Activated naive CD8-positive, alpha-beta T cell treated with anti-CD3 and anti-CD28 coated beads for 36 hours (primary cell): ENCODE data around the gene UBAP1L. TPM values are rescaled to one million over a fixed set of nuclear protein-coding genes. Genes with fewer than 3 reads are reported as not detected.
"Not testable (repeated sequence)": the region's sequence is repeated elsewhere in the genome, so short reads cannot be mapped to it uniquely, and the experiment has no call there.

Source experiments
- DNase-seq: peaks from one replicate; pipeline ENCODE4 v3.0.0; 2021
- H3K27ac Mint-ChIP-seq: one replicate; pipeline ENCODE4 v1.8.0; 2022; ENCODE audit warnings: mild to moderate bottlenecking, moderate library complexity, mixed read lengths
- H3K27me3 Mint-ChIP-seq: one replicate; pipeline ENCODE4 v1.8.0; 2022; ENCODE audit warnings: mild to moderate bottlenecking, mixed read lengths
- H3K36me3 Mint-ChIP-seq: one replicate; pipeline ENCODE4 v1.8.0; 2021; ENCODE audit warnings: mild to moderate bottlenecking, mixed read lengths
- H3K4me1 Mint-ChIP-seq: one replicate; pipeline ENCODE4 v1.8.0; 2021; ENCODE audit warnings: mixed read lengths
- H3K4me3 Mint-ChIP-seq: one replicate; pipeline ENCODE4 v1.8.0; 2022; ENCODE audit warnings: mild to moderate bottlenecking, moderate library complexity, mixed read lengths
- H3K9me3 Mint-ChIP-seq: one replicate; pipeline ENCODE4 v1.8.0; 2022; ENCODE audit warnings: mixed read lengths
- total RNA-seq, 2 experiments: library from RNA; stranded (reverse); gene quantifications; one replicate each; pipeline ENCODE4 v1.2.3, GENCODE V29; 2021

The UBAP1L gene
- total RNA-seq, 2 experiments from 2014 or later, result 2.2 to 2.7 TPM

DNA sequence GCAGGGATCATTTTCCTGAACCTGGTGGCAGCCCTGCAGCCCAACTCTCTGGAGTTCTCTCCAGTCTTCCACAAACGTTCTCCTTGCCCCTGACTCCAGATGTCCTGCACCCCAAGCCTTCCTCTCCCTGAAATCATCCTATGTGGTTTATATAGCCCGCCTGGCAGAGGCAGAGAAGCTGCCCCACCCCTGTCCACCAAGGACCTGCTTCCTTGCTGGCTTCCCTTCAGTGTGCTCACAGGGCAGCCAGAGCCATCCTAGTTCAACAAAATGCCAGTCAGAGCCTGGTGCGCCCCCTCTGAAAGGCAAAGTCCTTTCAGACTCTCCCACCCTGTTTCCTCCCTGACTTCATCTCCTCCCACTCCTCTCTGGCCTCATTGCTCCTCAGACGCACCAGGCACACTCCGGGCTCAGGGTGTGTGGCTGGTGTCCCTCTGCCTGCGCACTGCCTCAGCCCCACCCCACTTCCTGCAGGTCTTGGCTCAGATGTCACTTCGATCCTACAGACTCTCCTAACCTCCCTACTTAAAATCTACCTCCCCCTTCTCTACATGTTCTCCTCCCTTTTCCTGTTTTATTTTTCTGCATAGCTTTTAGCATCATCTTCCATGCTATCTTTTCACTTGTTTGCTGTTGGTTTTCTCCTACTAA lies 32.6 kb downstream of the UBAP1L start:
- peaks cover 40% of the 10 kb centered on the region for H3K27me3 Mint-ChIP-seq
- no peaks in the 10 kb centered on the region for H3K36me3 Mint-ChIP-seq
- H3K9me3 Mint-ChIP-seq, result no peaks in the 10 kb centered on the region
- H3K27ac Mint-ChIP-seq, result no peak overlapping the region
- peak; percentile 32 for DNase-seq
- no peak overlapping the region for H3K4me3 Mint-ChIP-seq
- H3K4me1 Mint-ChIP-seq, result peaks cover 19% of the 10 kb centered on the region

- no peaks in the 10 kb centered on the region for H3K36me3 Mint-ChIP-seq
- no peaks in the 10 kb centered on the region for H3K9me3 Mint-ChIP-seq
- no peak overlapping the region for H3K4me3 Mint-ChIP-seq
- peaks cover 19% of the 10 kb centered on the region for H3K4me1 Mint-ChIP-seq
- DNase-seq, result peak; percentile 37
- peaks cover 40% of the 10 kb centered on the region for H3K27me3 Mint-ChIP-seq
- H3K27ac Mint-ChIP-seq, result no peak overlapping the region
Measured at GRCh38 chr15:65081758-65082157, 33.2 kb downstream of the UBAP1L start.

DNA sequence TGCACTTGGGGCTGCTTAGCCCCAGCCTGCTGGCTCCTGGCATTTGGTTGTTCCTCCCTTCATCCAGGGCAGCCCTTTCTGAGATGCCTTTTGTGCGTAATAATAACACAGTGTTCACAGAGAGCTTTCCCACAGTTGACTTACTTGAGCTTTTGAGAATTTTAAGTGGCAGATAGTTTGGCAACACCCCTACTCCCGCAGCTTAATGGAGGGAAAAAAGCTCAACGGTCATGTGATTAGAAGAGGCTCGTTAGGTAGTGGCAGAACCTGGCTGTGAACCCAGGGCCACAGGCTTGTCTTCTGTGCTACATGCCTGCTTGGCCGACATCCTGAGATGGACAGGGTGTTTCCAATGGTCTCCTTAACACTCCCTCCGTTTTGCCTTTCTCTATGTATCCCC lies 33.7 kb downstream of the UBAP1L start:
- no peak overlapping the region for H3K4me3 Mint-ChIP-seq
- H3K27ac Mint-ChIP-seq, result no peak overlapping the region
- H3K36me3 Mint-ChIP-seq, result no peaks in the 10 kb centered on the region
- DNase-seq, result no peak
- no peaks in the 10 kb centered on the region for H3K9me3 Mint-ChIP-seq
- H3K27me3 Mint-ChIP-seq, result peaks cover 44% of the 10 kb centered on the region
- peaks cover 19% of the 10 kb centered on the region for H3K4me1 Mint-ChIP-seq

DNA sequence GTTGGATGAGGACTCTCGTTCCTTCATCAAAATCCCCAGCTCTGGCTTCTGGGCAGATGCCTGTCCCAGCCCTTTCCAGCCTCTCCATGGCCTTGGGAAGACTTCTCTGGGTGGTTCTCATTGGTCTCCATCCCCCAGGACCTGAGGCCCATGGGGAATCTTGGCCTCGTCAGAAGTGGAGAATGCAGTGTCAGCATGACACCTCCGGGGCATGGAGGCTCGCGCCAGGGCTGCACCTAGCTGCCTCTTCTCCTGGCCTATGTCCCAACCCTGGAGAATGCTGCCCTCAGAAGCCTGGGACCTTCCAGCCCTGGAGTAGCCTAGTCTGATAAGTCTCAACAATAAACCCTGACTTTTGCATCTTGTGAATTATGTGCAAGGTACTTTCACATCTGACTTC lies 35.4 kb downstream of the UBAP1L start:
- Mint-ChIP-seq H3K4me3 (no peak overlapping the region), H3K27me3 (peaks cover 48% of the 10 kb centered on the region), H3K36me3 (no peaks in the 10 kb centered on the region), H3K27ac (no peak overlapping the region), H3K4me1 (peaks cover 19% of the 10 kb centered on the region), H3K9me3 (no peaks in the 10 kb centered on the region)
- DNase-seq, result no peak

GRCh38 chr15:65077981-65078352 lies 37.0 kb downstream of the UBAP1L start:
- H3K4me1 Mint-ChIP-seq, result peaks cover 19% of the 10 kb centered on the region
- no peaks in the 10 kb centered on the region for H3K36me3 Mint-ChIP-seq
- peaks cover 42% of the 10 kb centered on the region for H3K27me3 Mint-ChIP-seq
- no peak overlapping the region for H3K27ac Mint-ChIP-seq
- DNase-seq, result peak; percentile 60
- no peak overlapping the region for H3K4me3 Mint-ChIP-seq
- H3K9me3 Mint-ChIP-seq, result no peaks in the 10 kb centered on the region

GRCh38 chr15:65077291-65077980 lies 37.6 kb downstream of the UBAP1L start:
- Mint-ChIP-seq H3K27ac (no peak overlapping the region), H3K4me1 (peaks cover 13% of the 10 kb centered on the region)

GRCh38 chr15:65076486-65077290 lies 38.3 kb downstream of the UBAP1L start, which contains the start of gene KBTBD13:
TSS of gene KBTBD13 (plus strand) at chr15:65076746. CDS start at chr15:65076816, 70 bp downstream.
- Mint-ChIP-seq H3K27ac (peak within 1 kb of the TSS; percentile 26), H3K4me1 (peaks cover 8% of the 10 kb centered on the region), H3K9me3 (no peaks in the 10 kb centered on the region), H3K4me3 (no peak within 1 kb of the TSS), H3K27me3 (peaks cover 34% of the 10 kb centered on the region), H3K36me3 (no peaks in the 10 kb centered on the region)
- no peak for DNase-seq

More at GRCh38 chr15:65077291-65077980, 37.6 kb downstream of the UBAP1L start:
- no peak for DNase-seq
- Mint-ChIP-seq H3K36me3 (no peaks in the 10 kb centered on the region), H3K9me3 (no peaks in the 10 kb centered on the region), H3K27me3 (peaks cover 37% of the 10 kb centered on the region), H3K4me3 (no peak overlapping the region)

GRCh38 chr15:65075607-65076395 lies 39.2 kb downstream of the UBAP1L start:
- not testable (repeated sequence) for H3K9me3 Mint-ChIP-seq, H3K36me3 Mint-ChIP-seq, H3K4me3 Mint-ChIP-seq, H3K4me1 Mint-ChIP-seq, H3K27ac Mint-ChIP-seq, DNase-seq
- peaks cover 31% of the 10 kb centered on the region for H3K27me3 Mint-ChIP-seq

- not testable (repeated sequence) for H3K27ac Mint-ChIP-seq, H3K4me1 Mint-ChIP-seq, H3K9me3 Mint-ChIP-seq
Measured at GRCh38 chr15:65074946-65075345, 40.1 kb downstream of the UBAP1L start.

GRCh38 chr15:65072617-65073016 lies 42.4 kb downstream of the UBAP1L start:
- DNase-seq, result no peak

More at GRCh38 chr15:65074946-65075345, 40.1 kb downstream of the UBAP1L start:
- not testable (repeated sequence) for DNase-seq, H3K4me3 Mint-ChIP-seq, H3K36me3 Mint-ChIP-seq
- peaks cover 27% of the 10 kb centered on the region for H3K27me3 Mint-ChIP-seq

GRCh38 chr15:65072027-65072426 lies 43.0 kb downstream of the UBAP1L start:
- H3K4me1 Mint-ChIP-seq, result peaks cover 6% of the 10 kb centered on the region
- H3K36me3 Mint-ChIP-seq, result no peaks in the 10 kb centered on the region
- peaks cover 20% of the 10 kb centered on the region for H3K27me3 Mint-ChIP-seq
- no peaks in the 10 kb centered on the region for H3K9me3 Mint-ChIP-seq
- H3K4me3 Mint-ChIP-seq, result no peak overlapping the region
- no peak for DNase-seq
- no peak overlapping the region for H3K27ac Mint-ChIP-seq

More at GRCh38 chr15:65072617-65073016, 42.4 kb downstream of the UBAP1L start:
- Mint-ChIP-seq H3K27me3 (peaks cover 16% of the 10 kb centered on the region), H3K36me3 (no peaks in the 10 kb centered on the region), H3K4me1 (peaks cover 3% of the 10 kb centered on the region), H3K9me3 (no peaks in the 10 kb centered on the region), H3K27ac (no peak overlapping the region), H3K4me3 (no peak overlapping the region)

- H3K4me1 Mint-ChIP-seq, result peaks cover 6% of the 10 kb centered on the region
- DNase-seq, result no peak
- peaks cover 23% of the 10 kb centered on the region for H3K27me3 Mint-ChIP-seq
- no peak overlapping the region for H3K4me3 Mint-ChIP-seq
- no peak overlapping the region for H3K27ac Mint-ChIP-seq
- H3K36me3 Mint-ChIP-seq, result no peaks in the 10 kb centered on the region
- H3K9me3 Mint-ChIP-seq, result no peaks in the 10 kb centered on the region
Measured at GRCh38 chr15:65071381-65071811, 43.6 kb downstream of the UBAP1L start.

GRCh38 chr15:65069779-65070546 lies 45.0 kb downstream of the UBAP1L start:
- Mint-ChIP-seq H3K9me3 (no peaks in the 10 kb centered on the region), H3K36me3 (no peaks in the 10 kb centered on the region), H3K27me3 (peaks cover 31% of the 10 kb centered on the region), H3K4me3 (no peak overlapping the region), H3K27ac (no peak overlapping the region), H3K4me1 (peaks cover 6% of the 10 kb centered on the region)
- DNase-seq, result no peak

DNA sequence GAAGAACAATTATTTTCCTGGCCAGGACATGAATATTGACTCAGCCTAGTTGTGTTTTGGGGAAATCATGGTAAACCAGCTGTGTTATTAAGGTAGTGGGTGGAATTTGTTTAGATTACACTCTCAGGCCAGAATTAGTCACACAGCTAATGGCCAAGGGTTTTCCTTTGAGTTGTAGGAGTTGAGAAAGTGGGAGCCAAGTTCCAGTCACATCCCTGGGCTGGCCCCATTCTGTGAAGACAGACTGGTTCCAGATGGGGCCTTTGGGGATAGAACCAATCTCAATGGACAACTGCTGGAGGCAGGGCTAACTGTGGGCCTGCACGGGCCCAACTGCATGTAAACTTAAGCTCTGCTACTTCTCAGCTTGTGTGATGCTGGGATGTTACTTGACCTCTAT lies 45.8 kb downstream of the UBAP1L start:
- no peak overlapping the region for H3K27ac Mint-ChIP-seq
- peaks cover 6% of the 10 kb centered on the region for H3K4me1 Mint-ChIP-seq
- H3K27me3 Mint-ChIP-seq, result peaks cover 36% of the 10 kb centered on the region
- DNase-seq, result no peak
- no peaks in the 10 kb centered on the region for H3K36me3 Mint-ChIP-seq
- H3K4me3 Mint-ChIP-seq, result no peak overlapping the region
- no peaks in the 10 kb centered on the region for H3K9me3 Mint-ChIP-seq
